Activated CD8-positive, alpha-beta T cell treated with anti-CD3 and anti-CD28 coated beads for 36 hours (primary cell): ENCODE results near the gene CACTIN. TPM values are rescaled to one million over a fixed set of nuclear protein-coding genes. Genes with fewer than 3 reads are reported as not detected.

Source experiments
- ATAC-seq: fragments of 200-7000 bp; cut with Tn5 transposase; one replicate; pipeline ENCODE4 v1.10.0; 2021; ENCODE audit warnings: mild to moderate bottlenecking, moderate library complexity
- CTCF ChIA-PET: fragments of 350-600 bp; sonication (Branson Sonifier 250); formaldehyde crosslinking; loops from one replicate; lab custom pipeline; 2021; ENCODE audit warnings: antibody characterized with exemption; lab: Charles Lee
- POLR2A ChIA-PET: fragments of 350-600 bp; sonication (Branson Sonifier 250); formaldehyde crosslinking; loops from one replicate; lab custom pipeline; 2021; ENCODE audit warnings: antibody characterized with exemption; lab: Charles Lee
- DNase-seq: peaks from one replicate; pipeline ENCODE4 v3.0.0-alpha.2; 2020
- H3K27ac Mint-ChIP-seq: one replicate; pipeline ENCODE4 v1.8.0; 2021; ENCODE audit warnings: mild to moderate bottlenecking, mixed read lengths
- H3K27me3 Mint-ChIP-seq: one replicate; pipeline ENCODE4 v1.8.0; 2021; ENCODE audit warnings: mixed read lengths
- H3K36me3 Mint-ChIP-seq: one replicate; pipeline ENCODE4 v1.8.0; 2021; ENCODE audit warnings: low read depth, mixed read lengths
- H3K4me1 Mint-ChIP-seq: one replicate; pipeline ENCODE4 v1.8.0; 2021; ENCODE audit warnings: low read depth, mixed read lengths
- H3K4me3 Mint-ChIP-seq: one replicate; pipeline ENCODE4 v1.8.0; 2021; ENCODE audit warnings: mild to moderate bottlenecking, moderate library complexity, mixed read lengths
- H3K9me3 Mint-ChIP-seq: one replicate; pipeline ENCODE4 v1.8.0; 2021; ENCODE audit warnings: mixed read lengths
- CTCF ChIP-seq: fragments of 200-600 bp; IDR thresholded peaks from one replicate; pipeline ENCODE4 v1.8.0; 2022; ENCODE audit warnings: antibody characterized with exemption, mild to moderate bottlenecking
- intact Hi-C: fragments of 100-400 bp; cut with micrococcal nuclease; formaldehyde crosslinking; loops from one replicate; pipeline ENCODE4 v1.10.0; 2022
- total RNA-seq, 2 experiments: library from RNA; stranded (reverse); gene quantifications; one replicate each; pipeline ENCODE4 v1.2.3, GENCODE V29; 2021

Gene CACTIN
- total RNA-seq, 2 experiments from 2014 or later: 25.9 to 28.5 TPM

GRCh38 chr19:3644351-3645066 is 17.9 kb upstream of the CACTIN start:
- CTCF ChIA-PET: no interaction called here
- no peak overlapping the region for H3K27ac Mint-ChIP-seq

GRCh38 chr19:3643674-3644313 is 17.2 kb upstream of the CACTIN start:
- no peak for ATAC-seq
- Mint-ChIP-seq H3K27ac (no peak overlapping the region), H3K9me3 (no peaks in the 10 kb centered on the region), H3K4me3 (no peak overlapping the region), H3K27me3 (no peaks in the 10 kb centered on the region), H3K4me1 (no peaks in the 10 kb centered on the region), H3K36me3 (peaks cover 5% of the 10 kb centered on the region)
- TF ChIP-seq CTCF: no peak
- DNase-seq: no peak
- CTCF ChIA-PET: no interaction called here
- intact Hi-C loops: no loop called here
- POLR2A ChIA-PET: no interaction called here

More at GRCh38 chr19:3644351-3645066, 17.9 kb upstream of the CACTIN start:
- POLR2A ChIA-PET: no interaction called here
- no peak for TF ChIP-seq CTCF
- Mint-ChIP-seq H3K27me3 (no peaks in the 10 kb centered on the region), H3K36me3 (peaks cover 5% of the 10 kb centered on the region), H3K4me1 (no peaks in the 10 kb centered on the region), H3K4me3 (no peak overlapping the region), H3K9me3 (no peaks in the 10 kb centered on the region)
- ATAC-seq: peak; percentile 13
- intact Hi-C loops: no loop called here
- DNase-seq: no peak

GRCh38 chr19:3642987-3643673 is 16.5 kb upstream of the CACTIN start:
- peaks cover 5% of the 10 kb centered on the region for H3K36me3 Mint-ChIP-seq
- ChIA-PET CTCF (no interaction called here), POLR2A (no interaction called here)
- no peak overlapping the region for H3K27ac Mint-ChIP-seq
- no peak overlapping the region for H3K4me3 Mint-ChIP-seq
- peak; percentile 31 for DNase-seq
- no peak for TF ChIP-seq CTCF
- peaks cover 2% of the 10 kb centered on the region for H3K4me1 Mint-ChIP-seq
- no peaks in the 10 kb centered on the region for H3K9me3 Mint-ChIP-seq
- intact Hi-C loops: no loop called here
- H3K27me3 Mint-ChIP-seq: no peaks in the 10 kb centered on the region
- peak; percentile 55 for ATAC-seq

GRCh38 chr19:3642296-3642695 is 15.7 kb upstream of the CACTIN start:
- TF ChIP-seq CTCF: no peak
- ATAC-seq: no peak
- Mint-ChIP-seq H3K27me3 (no peaks in the 10 kb centered on the region), H3K4me3 (no peak overlapping the region), H3K4me1 (peaks cover 2% of the 10 kb centered on the region), H3K36me3 (peaks cover 5% of the 10 kb centered on the region), H3K9me3 (no peaks in the 10 kb centered on the region), H3K27ac (no peak overlapping the region)
- CTCF ChIA-PET: no interaction called here
- intact Hi-C loops: no loop called here
- POLR2A ChIA-PET: no interaction called here
- DNase-seq: no peak
